B cell (primary cell): ENCODE data around the gene EGFL7. TPM values are rescaled to one million over a fixed set of nuclear protein-coding genes. Genes with fewer than 3 reads are reported as not detected.

ENCODE experiments used
- ATAC-seq: fragments of 200-7000 bp; cut with Tn5 transposase; one replicate; pipeline ENCODE4 v1.10.0; 2021; ENCODE audit warnings: low read depth, mild to moderate bottlenecking, moderate number of reproducible peaks, moderate library complexity
- CTCF ChIA-PET: fragments of 350-600 bp; sonication (Branson Sonifier 250); formaldehyde crosslinking; loops from one replicate; lab custom pipeline; 2021; ENCODE audit warnings: antibody characterized with exemption, inconsistent platforms; lab: Charles Lee
- POLR2A ChIA-PET: fragments of 350-600 bp; sonication (Branson Sonifier 250); formaldehyde crosslinking; loops from one replicate; lab custom pipeline; 2021; ENCODE audit warnings: antibody characterized with exemption; lab: Charles Lee
- DNase-seq: peaks from one replicate; pipeline ENCODE4 v3.0.0; 2013
- H2AFZ ChIP-seq: 2 replicates; pipeline ENCODE4 v1.6.1; 2012; ENCODE audit warnings: mild to moderate bottlenecking, low read depth, low read length; ENCODE audit not compliant: insufficient read depth, poor library complexity, severe bottlenecking
- H3K27ac ChIP-seq, 2 donors: 1 replicate in 1 of 2; 2 replicates in 1 of 2; pipeline ENCODE4 v1.5.1; 2012 to 2013; ENCODE audit warnings: low read length in 2 of 2, mild to moderate bottlenecking in 2 of 2, moderate library complexity in 1 of 2
- H3K27me3 ChIP-seq, 4 experiments: fragments of 200-600 bp in 1 of 4; sonication (generic) in 1 of 4; replicated peaks in 1 of 4; 1 replicate in 2 of 4; 2 replicates in 2 of 4; pipeline versions ENCODE4 v1.6.1 to v1.7.0; 2013 to 2016; ENCODE audit warnings: low read length in 3 of 4, mild to moderate bottlenecking in 2 of 4, mixed read lengths in 1 of 4, moderate library complexity in 1 of 4; ENCODE audit not compliant: insufficient read depth in 4 of 4, control insufficient read depth in 3 of 4; ENCODE audit errors: control extremely low read depth in 1 of 4
- H3K36me3 ChIP-seq, 2 experiments: replicated peaks in 1 of 2; 1 replicate in 1 of 2; 2 replicates in 1 of 2; pipeline versions ENCODE4 v1.6.1 to v1.7.1; 2013; ENCODE audit warnings: low read length in 1 of 2; ENCODE audit not compliant: insufficient read depth in 2 of 2, control insufficient read depth in 1 of 2; ENCODE audit errors: control extremely low read depth in 1 of 2, extremely low read depth in 1 of 2
- H3K4me1 ChIP-seq, 2 donors: fragments of 200-600 bp in 1 of 2; sonication (generic) in 1 of 2; 1 replicate in 1 of 2; 2 replicates in 1 of 2; pipeline versions ENCODE4 v1.5.1 to v1.6.1; 2013 to 2017; ENCODE audit warnings: low read length in 2 of 2; ENCODE audit not compliant: control insufficient read depth in 2 of 2, insufficient read depth in 2 of 2
- H3K4me2 ChIP-seq: replicated peaks from 2 replicates; pipeline ENCODE3; 2012; ENCODE audit warnings: mild to moderate bottlenecking, low read depth, low read length; ENCODE audit not compliant: poor library complexity, severe bottlenecking
- H3K4me3 ChIP-seq, 5 experiments: fragments of 200-600 bp in 1 of 5; sonication (generic) in 1 of 5; 1 replicate in 3 of 5; 2 replicates in 2 of 5; pipeline versions ENCODE4 v1.5.1 to v1.7.0; 2011 to 2016; ENCODE audit warnings: low read length in 4 of 5, mild to moderate bottlenecking in 4 of 5, low read depth in 2 of 5, control low read depth in 1 of 5, moderate library complexity in 1 of 5; ENCODE audit not compliant: insufficient read depth in 1 of 5; ENCODE audit errors: control extremely low read depth in 1 of 5, extremely low read depth in 1 of 5
- H3K79me2 ChIP-seq: fragments of 200-600 bp; sonication (generic); one replicate; pipeline ENCODE4 v1.6.0; 2016; ENCODE audit warnings: low read length; ENCODE audit not compliant: control insufficient read depth, insufficient read depth
- H3K9ac ChIP-seq: fragments of 200-600 bp; sonication (generic); 2 replicates; pipeline ENCODE4 v1.6.1; 2017; ENCODE audit warnings: mild to moderate bottlenecking, low read length, moderate library complexity
- H3K9me3 ChIP-seq, 3 donors: one replicate each; pipeline versions ENCODE4 v1.6.1 to v1.7.1; 2013; ENCODE audit warnings: low read length in 2 of 3; ENCODE audit not compliant: control insufficient read depth in 2 of 3, insufficient read depth in 1 of 3; ENCODE audit errors: control extremely low read depth in 1 of 3
- H4K20me1 ChIP-seq: 2 replicates; pipeline ENCODE4 v1.6.0; 2012; ENCODE audit warnings: mild to moderate bottlenecking, low read length; ENCODE audit not compliant: insufficient read depth, control insufficient read depth, poor library complexity, severe bottlenecking
- H3K27ac Mint-ChIP-seq: one replicate; pipeline ENCODE4 v1.8.0; 2021; ENCODE audit warnings: mixed read lengths
- H3K27me3 Mint-ChIP-seq: one replicate; pipeline ENCODE4 v1.8.0; 2021; ENCODE audit warnings: mixed read lengths
- H3K4me1 Mint-ChIP-seq: one replicate; pipeline ENCODE4 v1.8.0; 2021; ENCODE audit warnings: mixed read lengths
- H3K4me3 Mint-ChIP-seq: one replicate; pipeline ENCODE4 v1.8.0; 2021; ENCODE audit warnings: mixed read lengths
- H3K9me3 Mint-ChIP-seq: one replicate; pipeline ENCODE4 v1.8.0; 2022; ENCODE audit warnings: mixed read lengths; ENCODE audit not compliant: insufficient read depth
- EZH2 ChIP-seq: IDR thresholded peaks from 2 replicates; pipeline ENCODE4 v1.6.1; 2012; ENCODE audit warnings: borderline replicate concordance, low read depth, mild to moderate bottlenecking, moderate library complexity, low read length; ENCODE audit not compliant: insufficient read depth, poor library complexity, severe bottlenecking
- WGBS: methylation state at CpG from one replicate; pipeline ENCODE4 v1.1.5; 2013; ENCODE audit warnings: missing lambda C conversion rate; ENCODE audit not compliant: insufficient coverage; 5-methylcytosine and 5-hydroxymethylcytosine counted together
- intact Hi-C: fragments of 100-400 bp; cut with micrococcal nuclease; formaldehyde crosslinking; loops from one replicate; pipeline ENCODE4 v1.10.0; 2022
- polyA plus RNA-seq: library from polyadenylated mRNA; depleted of rRNA; stranded (reverse); fragments of >200 nt; gene quantifications from 2 replicates; pipeline ENCODE4 v1.2.3, GENCODE V29; 2012
- total RNA-seq, 2 donors: library from RNA; stranded (reverse); fragments of 120-200 nt in 1 of 2; gene quantifications; 1 replicate in 1 of 2; 2 replicates in 1 of 2; pipeline versions ENCODE4 v1.2.3 to v1.2.4, GENCODE V29; 2013 to 2022
- TF ChIP-seq, protein P1 (sequence below): fragments of 200-600 bp; IDR thresholded peaks from one replicate; pipeline ENCODE4 v1.8.0; 2022; ENCODE audit warnings: antibody characterized with exemption, mild to moderate bottlenecking

EGFL7 gene
- total and polyA plus RNA-seq, 2 donors (not counting 1 experiment from before 2014, with no cell fraction given) = 0.34 TPM; not detected in 1

DNA sequence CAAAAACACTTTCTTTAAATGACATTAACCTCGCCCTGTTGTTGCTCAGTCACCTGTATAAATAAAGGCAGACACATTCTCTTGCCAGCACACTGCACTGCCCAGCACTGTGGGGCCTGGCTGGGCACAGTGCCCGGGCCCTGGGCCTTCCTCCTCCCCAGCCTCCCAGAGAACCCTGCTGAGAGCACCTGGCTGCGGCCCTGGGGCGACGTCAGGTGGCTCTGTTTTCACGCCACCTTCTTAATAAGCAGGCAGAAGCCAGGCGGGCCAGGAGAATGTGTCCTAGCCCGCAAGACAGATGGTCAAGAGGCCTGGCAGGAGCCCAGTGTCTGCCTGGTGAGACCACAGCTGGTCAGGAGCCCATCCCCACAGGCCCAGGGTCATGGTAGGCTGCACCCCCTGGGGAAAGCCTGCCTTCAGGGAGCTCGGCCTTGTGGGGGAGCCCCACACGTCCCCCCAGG is 32.7 kb downstream of the EGFL7 start:
- DNase-seq (no peak), ATAC-seq (no peak)
- Histone ChIP-seq H3K27me3 (peaks cover 0 to 34% (median 7%) of the 10 kb centered on the region in 4 experiments), H2AFZ (no peak overlapping the region), H3K27ac (no peak overlapping the region), H3K4me2 (no peak overlapping the region), H3K4me3 (no peak overlapping the region), H3K4me1 (peaks cover 11 to 27% of the 10 kb centered on the region in 2 donors), H3K79me2 (no peaks in the 10 kb centered on the region), H3K36me3 (no peaks in the 10 kb centered on the region), H3K9me3 (peaks cover 0 to 4% (median 0%) of the 10 kb centered on the region in 3 donors), H3K9ac (no peak overlapping the region), H4K20me1 (no peaks in the 10 kb centered on the region)
- Mint-ChIP-seq H3K9me3 (no peaks in the 10 kb centered on the region), H3K4me3 (no peak overlapping the region), H3K4me1 (peaks cover 13% of the 10 kb centered on the region), H3K27ac (no peak overlapping the region), H3K27me3 (peaks cover 11% of the 10 kb centered on the region)
- ChIA-PET POLR2A (no interaction called here), CTCF (interaction anchor here (1.2 to 2.4 kb wide), 2 partner anchors 21 to 32 kb away, joined by 3 to 7 read pairs; no protein-coding TSS in a partner anchor)
- TF ChIP-seq EZH2 = no peak
- TF ChIP-seq, protein P1, sequence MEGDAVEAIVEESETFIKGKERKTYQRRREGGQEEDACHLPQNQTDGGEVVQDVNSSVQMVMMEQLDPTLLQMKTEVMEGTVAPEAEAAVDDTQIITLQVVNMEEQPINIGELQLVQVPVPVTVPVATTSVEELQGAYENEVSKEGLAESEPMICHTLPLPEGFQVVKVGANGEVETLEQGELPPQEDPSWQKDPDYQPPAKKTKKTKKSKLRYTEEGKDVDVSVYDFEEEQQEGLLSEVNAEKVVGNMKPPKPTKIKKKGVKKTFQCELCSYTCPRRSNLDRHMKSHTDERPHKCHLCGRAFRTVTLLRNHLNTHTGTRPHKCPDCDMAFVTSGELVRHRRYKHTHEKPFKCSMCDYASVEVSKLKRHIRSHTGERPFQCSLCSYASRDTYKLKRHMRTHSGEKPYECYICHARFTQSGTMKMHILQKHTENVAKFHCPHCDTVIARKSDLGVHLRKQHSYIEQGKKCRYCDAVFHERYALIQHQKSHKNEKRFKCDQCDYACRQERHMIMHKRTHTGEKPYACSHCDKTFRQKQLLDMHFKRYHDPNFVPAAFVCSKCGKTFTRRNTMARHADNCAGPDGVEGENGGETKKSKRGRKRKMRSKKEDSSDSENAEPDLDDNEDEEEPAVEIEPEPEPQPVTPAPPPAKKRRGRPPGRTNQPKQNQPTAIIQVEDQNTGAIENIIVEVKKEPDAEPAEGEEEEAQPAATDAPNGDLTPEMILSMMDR = no peak
- intact Hi-C loops = no loop called here
- 76% methylated on average over 9 of the region's 10 CpGs for WGBS

DNA sequence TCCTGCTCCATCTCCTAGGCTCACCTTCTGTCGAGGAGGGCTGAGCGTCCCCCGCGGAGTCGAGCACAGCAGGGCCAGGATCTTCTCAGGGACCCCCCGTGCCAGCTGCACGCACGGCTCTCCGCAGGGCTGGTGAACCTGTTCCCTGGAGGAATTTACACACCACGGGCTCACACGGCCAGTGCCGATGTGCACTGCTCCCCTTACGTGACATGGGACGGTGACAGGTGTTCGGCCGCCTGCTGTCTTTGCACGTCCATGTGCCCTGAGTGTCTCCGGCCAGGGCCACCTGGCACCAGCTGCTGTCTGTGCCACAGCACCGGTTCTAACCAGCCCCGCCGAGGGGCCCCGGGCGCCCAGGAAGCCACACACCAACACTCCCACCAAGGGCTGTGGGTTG is 33.2 kb downstream of the EGFL7 start:
- intact Hi-C loops = no loop called here
- H3K4me1 Mint-ChIP-seq = peaks cover 17% of the 10 kb centered on the region
- WGBS = 66% methylated on average over 18 of the region's 23 CpGs
- TF ChIP-seq, protein P1 = no peak
- no peak for TF ChIP-seq EZH2
- CTCF ChIA-PET = interaction anchor here (1.2 to 2.4 kb wide), 2 partner anchors 22 to 31 kb away, joined by 3 to 7 read pairs; no protein-coding TSS in a partner anchor
- H3K27ac Mint-ChIP-seq = no peak overlapping the region
- Histone ChIP-seq H4K20me1 (no peaks in the 10 kb centered on the region), H3K4me1 (peaks cover 15 to 32% of the 10 kb centered on the region in 2 donors), H3K9me3 (peaks cover 0 to 4% (median 0%) of the 10 kb centered on the region in 3 donors), H3K27me3 (peaks cover 0 to 34% (median 7%) of the 10 kb centered on the region in 4 experiments), H3K9ac (no peak overlapping the region), H3K36me3 (no peaks in the 10 kb centered on the region), H3K4me3 (no peak overlapping the region), H3K27ac (no peak overlapping the region), H2AFZ (no peak overlapping the region), H3K79me2 (no peaks in the 10 kb centered on the region), H3K4me2 (no peak overlapping the region)
- ATAC-seq (no peak), DNase-seq (no peak)
- POLR2A ChIA-PET = interaction anchor here (0.5 kb wide), 1 partner anchor 24 kb away, joined by 15 read pairs; no protein-coding TSS in a partner anchor
- peaks cover 11% of the 10 kb centered on the region for H3K27me3 Mint-ChIP-seq
- H3K9me3 Mint-ChIP-seq = no peaks in the 10 kb centered on the region
- no peak overlapping the region for H3K4me3 Mint-ChIP-seq
